Spleen (tissue), 7 donors: ENCODE data around the gene IVNS1ABP.
"Not testable (repeated sequence)": the region's sequence is repeated elsewhere in the genome, so short reads cannot be mapped to it uniquely, and the experiment has no call there.

Source experiments
- POLR2A ChIP-seq, 3 donors: fragments of 450-650 bp; IDR thresholded peaks; one replicate each; pipeline ENCODE4 v1.5.1; 2017; ENCODE audit warnings: antibody characterized with exemption in 3 of 3, mild to moderate bottlenecking in 1 of 3
- TF ChIP-seq, protein P1 (sequence below), 11 experiments: fragments of 200-600 bp in 7 of 11; fragments of 450-650 bp in 4 of 11; sonication (generic) in 4 of 11; IDR thresholded peaks in 8 of 11; conservative IDR thresholded peaks in 3 of 11; 1 replicate in 7 of 11; 2 replicates in 4 of 11; pipeline versions ENCODE4 v1.4.0 to v1.8.0; 2016 to 2021; ENCODE audit warnings: antibody characterized with exemption in 11 of 11, inconsistent platforms in 4 of 11, mild to moderate bottlenecking in 1 of 11
- donor health status: DM: no; HTN: no; CAD: no; lungs with moderate emphysema.
- donor health status: DM: no; HTN: no; CAD: no.
- donor health status: DM: no; HTN: no; CAD: no.

- TF ChIP-seq, protein P1, sequence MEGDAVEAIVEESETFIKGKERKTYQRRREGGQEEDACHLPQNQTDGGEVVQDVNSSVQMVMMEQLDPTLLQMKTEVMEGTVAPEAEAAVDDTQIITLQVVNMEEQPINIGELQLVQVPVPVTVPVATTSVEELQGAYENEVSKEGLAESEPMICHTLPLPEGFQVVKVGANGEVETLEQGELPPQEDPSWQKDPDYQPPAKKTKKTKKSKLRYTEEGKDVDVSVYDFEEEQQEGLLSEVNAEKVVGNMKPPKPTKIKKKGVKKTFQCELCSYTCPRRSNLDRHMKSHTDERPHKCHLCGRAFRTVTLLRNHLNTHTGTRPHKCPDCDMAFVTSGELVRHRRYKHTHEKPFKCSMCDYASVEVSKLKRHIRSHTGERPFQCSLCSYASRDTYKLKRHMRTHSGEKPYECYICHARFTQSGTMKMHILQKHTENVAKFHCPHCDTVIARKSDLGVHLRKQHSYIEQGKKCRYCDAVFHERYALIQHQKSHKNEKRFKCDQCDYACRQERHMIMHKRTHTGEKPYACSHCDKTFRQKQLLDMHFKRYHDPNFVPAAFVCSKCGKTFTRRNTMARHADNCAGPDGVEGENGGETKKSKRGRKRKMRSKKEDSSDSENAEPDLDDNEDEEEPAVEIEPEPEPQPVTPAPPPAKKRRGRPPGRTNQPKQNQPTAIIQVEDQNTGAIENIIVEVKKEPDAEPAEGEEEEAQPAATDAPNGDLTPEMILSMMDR (IDR thresholded peaks at IDR 0.05 in 8 of 11, conservative IDR thresholded peaks at IDR 0.05 in 3 of 11), result not testable (repeated sequence)
- not testable (repeated sequence) for TF ChIP-seq POLR2A (IDR thresholded peaks at IDR 0.05)
Measured at GRCh38 chr1:185257116-185257949, 59.7 kb downstream of the IVNS1ABP start.
